ENCODE results near the gene RFESD. TPM values are rescaled to one million over a fixed set of nuclear protein-coding genes. Genes with fewer than 3 reads are reported as not detected.

Gene RFESD
- total and polyA plus RNA-seq, 2 experiments from 2014 or later: 1.6 to 2.3 TPM

- Histone ChIP-seq H3K4me1 (ENCODE audit: insufficient read depth) (no peaks in the 10 kb centered on the region), H4K20me1 (ENCODE audit: insufficient read depth, poor library complexity, severe bottlenecking) (no peaks in the 10 kb centered on the region), H3K36me3 (replicated peaks; ENCODE audit: insufficient read depth, low read depth) (no peaks in the 10 kb centered on the region), H3K27me3 (no peaks in the 10 kb centered on the region), H3K79me2 (no peaks in the 10 kb centered on the region), H3K4me2 (no peak overlapping the region), H3K27ac (no peak overlapping the region), H2AFZ (no peak overlapping the region), H3K4me3 (no peak overlapping the region), H3K9me3 (ENCODE audit: low read depth) (no peaks in the 10 kb centered on the region), H3K9me2 (replicated peaks; ENCODE audit: insufficient read depth) (no peaks in the 10 kb centered on the region)
- no peak for DNase-seq (ENCODE audit: low spot score)
- TF ChIP-seq EZH2phosphoT487 (IDR thresholded peaks at IDR 0.05; ENCODE audit: low read depth, severe bottlenecking, unreplicated experiment) (no peak), EZH2 (IDR thresholded peaks at IDR 0.05; ENCODE audit: borderline replicate concordance) (no peak), CTCF (IDR thresholded peaks at IDR 0.05; ENCODE audit: poor library complexity) (no peak)
Observed at GRCh38 chr5:95662946-95663345, 16.4 kb downstream of the RFESD start.

- WGBS (ENCODE audit: low lambda C conversion rate, missing lambda C conversion rate): 14% methylated on average over 3 of the region's 3 CpGs
- no peak overlapping the region for H3K4me3 ChIP-seq
- no peaks in the 10 kb centered on the region for H3K4me1 ChIP-seq (ENCODE audit: insufficient read depth)
- no peaks in the 10 kb centered on the region for H4K20me1 ChIP-seq (ENCODE audit: insufficient read depth, poor library complexity, severe bottlenecking)
- H3K9me2 ChIP-seq (replicated peaks; ENCODE audit: insufficient read depth): no peaks in the 10 kb centered on the region
- peak overlapping the region; percentile 8 for H3K27ac ChIP-seq
- H3K9me3 ChIP-seq (ENCODE audit: low read depth): no peaks in the 10 kb centered on the region
- DNase-seq (ENCODE audit: low spot score): peak; percentile 49
- TF ChIP-seq EZH2phosphoT487 (IDR thresholded peaks at IDR 0.05; ENCODE audit: low read depth, severe bottlenecking, unreplicated experiment) (no peak), CTCF (IDR thresholded peaks at IDR 0.05; ENCODE audit: poor library complexity) (peak; percentile 94)
- H3K27me3 ChIP-seq: no peaks in the 10 kb centered on the region
- H3K4me2 ChIP-seq: peak overlapping the region; percentile 8
- no peaks in the 10 kb centered on the region for H3K36me3 ChIP-seq (replicated peaks; ENCODE audit: insufficient read depth, low read depth)
- H3K79me2 ChIP-seq: no peaks in the 10 kb centered on the region
- peak overlapping the region; percentile 19 for H2AFZ ChIP-seq
Observed at GRCh38 chr5:95664204-95664786, 17.7 kb downstream of the RFESD start.

- Histone ChIP-seq H3K36me3 (replicated peaks; ENCODE audit: insufficient read depth, low read depth) (no peaks in the 10 kb centered on the region), H4K20me1 (ENCODE audit: insufficient read depth, poor library complexity, severe bottlenecking) (no peaks in the 10 kb centered on the region), H3K4me3 (no peak overlapping the region), H3K79me2 (no peaks in the 10 kb centered on the region), H3K4me2 (no peak overlapping the region), H3K9me3 (ENCODE audit: low read depth) (no peaks in the 10 kb centered on the region), H3K27me3 (no peaks in the 10 kb centered on the region), H3K27ac (no peak overlapping the region), H3K9me2 (replicated peaks; ENCODE audit: insufficient read depth) (no peaks in the 10 kb centered on the region), H2AFZ (no peak overlapping the region), H3K4me1 (ENCODE audit: insufficient read depth) (no peaks in the 10 kb centered on the region)
- no peak for DNase-seq (ENCODE audit: low spot score)
- TF ChIP-seq EZH2 (IDR thresholded peaks at IDR 0.05; ENCODE audit: borderline replicate concordance) (no peak), EZH2phosphoT487 (IDR thresholded peaks at IDR 0.05; ENCODE audit: low read depth, severe bottlenecking, unreplicated experiment) (no peak), CTCF (IDR thresholded peaks at IDR 0.05; ENCODE audit: poor library complexity) (no peak)
- WGBS (ENCODE audit: low lambda C conversion rate, missing lambda C conversion rate): 93% methylated on average over 4 of the region's 4 CpGs
Observed at GRCh38 chr5:95667061-95667618, 20.6 kb downstream of the RFESD start.
